B cell (primary cell): ENCODE data around the gene AGAP1. TPM values are rescaled to one million over a fixed set of nuclear protein-coding genes. Genes with fewer than 3 reads are reported as not detected.

Experiments used
- ATAC-seq: fragments of 200-7000 bp; cut with Tn5 transposase; one replicate; pipeline ENCODE4 v1.10.0; 2021; ENCODE audit warnings: low read depth, mild to moderate bottlenecking, moderate number of reproducible peaks, moderate library complexity
- CTCF ChIA-PET: fragments of 350-600 bp; sonication (Branson Sonifier 250); formaldehyde crosslinking; loops from one replicate; lab custom pipeline; 2021; ENCODE audit warnings: antibody characterized with exemption, inconsistent platforms; lab: Charles Lee
- POLR2A ChIA-PET: fragments of 350-600 bp; sonication (Branson Sonifier 250); formaldehyde crosslinking; loops from one replicate; lab custom pipeline; 2021; ENCODE audit warnings: antibody characterized with exemption; lab: Charles Lee
- DNase-seq: peaks from one replicate; pipeline ENCODE4 v3.0.0; 2013
- H2AFZ ChIP-seq: 2 replicates; pipeline ENCODE4 v1.6.1; 2012; ENCODE audit warnings: mild to moderate bottlenecking, low read depth, low read length; ENCODE audit not compliant: insufficient read depth, poor library complexity, severe bottlenecking
- H3K27ac ChIP-seq, 2 donors: 1 replicate in 1 of 2; 2 replicates in 1 of 2; pipeline ENCODE4 v1.5.1; 2012 to 2013; ENCODE audit warnings: low read length in 2 of 2, mild to moderate bottlenecking in 2 of 2, moderate library complexity in 1 of 2
- H3K27me3 ChIP-seq, 4 experiments: fragments of 200-600 bp in 1 of 4; sonication (generic) in 1 of 4; replicated peaks in 1 of 4; 1 replicate in 2 of 4; 2 replicates in 2 of 4; pipeline versions ENCODE4 v1.6.1 to v1.7.0; 2013 to 2016; ENCODE audit warnings: low read length in 3 of 4, mild to moderate bottlenecking in 2 of 4, mixed read lengths in 1 of 4, moderate library complexity in 1 of 4; ENCODE audit not compliant: insufficient read depth in 4 of 4, control insufficient read depth in 3 of 4; ENCODE audit errors: control extremely low read depth in 1 of 4
- H3K36me3 ChIP-seq, 2 experiments: replicated peaks in 1 of 2; 1 replicate in 1 of 2; 2 replicates in 1 of 2; pipeline versions ENCODE4 v1.6.1 to v1.7.1; 2013; ENCODE audit warnings: low read length in 1 of 2; ENCODE audit not compliant: insufficient read depth in 2 of 2, control insufficient read depth in 1 of 2; ENCODE audit errors: control extremely low read depth in 1 of 2, extremely low read depth in 1 of 2
- H3K4me1 ChIP-seq, 2 donors: fragments of 200-600 bp in 1 of 2; sonication (generic) in 1 of 2; 1 replicate in 1 of 2; 2 replicates in 1 of 2; pipeline versions ENCODE4 v1.5.1 to v1.6.1; 2013 to 2017; ENCODE audit warnings: low read length in 2 of 2; ENCODE audit not compliant: control insufficient read depth in 2 of 2, insufficient read depth in 2 of 2
- H3K4me2 ChIP-seq: replicated peaks from 2 replicates; pipeline ENCODE3; 2012; ENCODE audit warnings: mild to moderate bottlenecking, low read depth, low read length; ENCODE audit not compliant: poor library complexity, severe bottlenecking
- H3K4me3 ChIP-seq, 5 experiments: fragments of 200-600 bp in 1 of 5; sonication (generic) in 1 of 5; 1 replicate in 3 of 5; 2 replicates in 2 of 5; pipeline versions ENCODE4 v1.5.1 to v1.7.0; 2011 to 2016; ENCODE audit warnings: low read length in 4 of 5, mild to moderate bottlenecking in 4 of 5, low read depth in 2 of 5, control low read depth in 1 of 5, moderate library complexity in 1 of 5; ENCODE audit not compliant: insufficient read depth in 1 of 5; ENCODE audit errors: control extremely low read depth in 1 of 5, extremely low read depth in 1 of 5
- H3K79me2 ChIP-seq: fragments of 200-600 bp; sonication (generic); one replicate; pipeline ENCODE4 v1.6.0; 2016; ENCODE audit warnings: low read length; ENCODE audit not compliant: control insufficient read depth, insufficient read depth
- H3K9ac ChIP-seq: fragments of 200-600 bp; sonication (generic); 2 replicates; pipeline ENCODE4 v1.6.1; 2017; ENCODE audit warnings: mild to moderate bottlenecking, low read length, moderate library complexity
- H3K9me3 ChIP-seq, 3 donors: one replicate each; pipeline versions ENCODE4 v1.6.1 to v1.7.1; 2013; ENCODE audit warnings: low read length in 2 of 3; ENCODE audit not compliant: control insufficient read depth in 2 of 3, insufficient read depth in 1 of 3; ENCODE audit errors: control extremely low read depth in 1 of 3
- H4K20me1 ChIP-seq: 2 replicates; pipeline ENCODE4 v1.6.0; 2012; ENCODE audit warnings: mild to moderate bottlenecking, low read length; ENCODE audit not compliant: insufficient read depth, control insufficient read depth, poor library complexity, severe bottlenecking
- H3K27ac Mint-ChIP-seq: one replicate; pipeline ENCODE4 v1.8.0; 2021; ENCODE audit warnings: mixed read lengths
- H3K27me3 Mint-ChIP-seq: one replicate; pipeline ENCODE4 v1.8.0; 2021; ENCODE audit warnings: mixed read lengths
- H3K4me1 Mint-ChIP-seq: one replicate; pipeline ENCODE4 v1.8.0; 2021; ENCODE audit warnings: mixed read lengths
- H3K4me3 Mint-ChIP-seq: one replicate; pipeline ENCODE4 v1.8.0; 2021; ENCODE audit warnings: mixed read lengths
- H3K9me3 Mint-ChIP-seq: one replicate; pipeline ENCODE4 v1.8.0; 2022; ENCODE audit warnings: mixed read lengths; ENCODE audit not compliant: insufficient read depth
- CTCF ChIP-seq: fragments of 200-600 bp; IDR thresholded peaks from one replicate; pipeline ENCODE4 v1.8.0; 2022; ENCODE audit warnings: antibody characterized with exemption, mild to moderate bottlenecking
- EZH2 ChIP-seq: IDR thresholded peaks from 2 replicates; pipeline ENCODE4 v1.6.1; 2012; ENCODE audit warnings: borderline replicate concordance, low read depth, mild to moderate bottlenecking, moderate library complexity, low read length; ENCODE audit not compliant: insufficient read depth, poor library complexity, severe bottlenecking
- WGBS: methylation state at CpG from one replicate; pipeline ENCODE4 v1.1.5; 2013; ENCODE audit warnings: missing lambda C conversion rate; ENCODE audit not compliant: insufficient coverage; 5-methylcytosine and 5-hydroxymethylcytosine counted together
- intact Hi-C: fragments of 100-400 bp; cut with micrococcal nuclease; formaldehyde crosslinking; loops from one replicate; pipeline ENCODE4 v1.10.0; 2022
- polyA plus RNA-seq: library from polyadenylated mRNA; depleted of rRNA; stranded (reverse); fragments of >200 nt; gene quantifications from 2 replicates; pipeline ENCODE4 v1.2.3, GENCODE V29; 2012
- total RNA-seq, 2 donors: library from RNA; stranded (reverse); fragments of 120-200 nt in 1 of 2; gene quantifications; 1 replicate in 1 of 2; 2 replicates in 1 of 2; pipeline versions ENCODE4 v1.2.3 to v1.2.4, GENCODE V29; 2013 to 2022

AGAP1 gene
- total and polyA plus RNA-seq, 2 donors (not counting 1 experiment from before 2014, with no cell fraction given), result 0.01 TPM; not detected in 1

- H3K9me3 ChIP-seq, result peaks cover 0 to 9% (median 0%) of the 10 kb centered on the region in 3 donors
- intact Hi-C loops, result no loop called here
- no peak overlapping the region for H3K4me3 ChIP-seq
- POLR2A ChIA-PET, result no interaction called here
- WGBS, result 100% methylated on average over 1 of the region's 3 CpGs
- no peak for ATAC-seq
- H3K4me2 ChIP-seq, result no peak overlapping the region
- H3K9me3 Mint-ChIP-seq, result no peaks in the 10 kb centered on the region
- no peaks in the 10 kb centered on the region for H3K4me1 Mint-ChIP-seq
- H3K27me3 Mint-ChIP-seq, result peaks cover 7% of the 10 kb centered on the region
- DNase-seq, result no peak
- no peaks in the 10 kb centered on the region for H3K79me2 ChIP-seq
- no peak overlapping the region for H3K4me3 Mint-ChIP-seq
- H3K27ac Mint-ChIP-seq, result no peak overlapping the region
- H3K4me1 ChIP-seq, result no peaks in the 10 kb centered on the region
- no peak overlapping the region for H2AFZ ChIP-seq
- no peaks in the 10 kb centered on the region for H4K20me1 ChIP-seq
- H3K27me3 ChIP-seq, result no peaks in the 10 kb centered on the region
- H3K9ac ChIP-seq, result no peak overlapping the region
- no peak for TF ChIP-seq EZH2
- no peak overlapping the region for H3K27ac ChIP-seq
- CTCF ChIA-PET, result no interaction called here
- H3K36me3 ChIP-seq, result no peaks in the 10 kb centered on the region
These were observed 52.2 kb downstream of the AGAP1 start for GRCh38 chr2:235546151-235546435.

GRCh38 chr2:235546436-235546835 is 52.6 kb downstream of the AGAP1 start:
- TF ChIP-seq EZH2 (no peak), CTCF (no peak)
- no peak for DNase-seq
- Histone ChIP-seq H3K27ac (no peak overlapping the region), H3K36me3 (no peaks in the 10 kb centered on the region), H3K79me2 (no peaks in the 10 kb centered on the region), H2AFZ (no peak overlapping the region), H3K27me3 (no peaks in the 10 kb centered on the region), H3K4me2 (no peak overlapping the region), H3K9me3 (peaks cover 0 to 9% (median 0%) of the 10 kb centered on the region in 3 donors), H3K4me1 (no peaks in the 10 kb centered on the region), H4K20me1 (no peaks in the 10 kb centered on the region), H3K4me3 (no peak overlapping the region), H3K9ac (no peak overlapping the region)
- Mint-ChIP-seq H3K9me3 (no peaks in the 10 kb centered on the region), H3K4me3 (no peak overlapping the region), H3K27ac (no peak overlapping the region), H3K27me3 (peaks cover 8% of the 10 kb centered on the region), H3K4me1 (no peaks in the 10 kb centered on the region)
- 86% methylated on average over 9 of the region's 9 CpGs for WGBS
- CTCF ChIA-PET, result no interaction called here
- intact Hi-C loops, result no loop called here
- no peak for ATAC-seq
- POLR2A ChIA-PET, result no interaction called here
